Activated T-cell treated with anti-CD3 and anti-CD28 coated beads for 48 hours (primary cell): Measurements from ENCODE around the gene PGC.

Experiments
- DNase-seq: peaks from one replicate; pipeline ENCODE4 v3.0.0-alpha.2; 2020; ENCODE audit warnings: low read depth

Gene PGC

DNA sequence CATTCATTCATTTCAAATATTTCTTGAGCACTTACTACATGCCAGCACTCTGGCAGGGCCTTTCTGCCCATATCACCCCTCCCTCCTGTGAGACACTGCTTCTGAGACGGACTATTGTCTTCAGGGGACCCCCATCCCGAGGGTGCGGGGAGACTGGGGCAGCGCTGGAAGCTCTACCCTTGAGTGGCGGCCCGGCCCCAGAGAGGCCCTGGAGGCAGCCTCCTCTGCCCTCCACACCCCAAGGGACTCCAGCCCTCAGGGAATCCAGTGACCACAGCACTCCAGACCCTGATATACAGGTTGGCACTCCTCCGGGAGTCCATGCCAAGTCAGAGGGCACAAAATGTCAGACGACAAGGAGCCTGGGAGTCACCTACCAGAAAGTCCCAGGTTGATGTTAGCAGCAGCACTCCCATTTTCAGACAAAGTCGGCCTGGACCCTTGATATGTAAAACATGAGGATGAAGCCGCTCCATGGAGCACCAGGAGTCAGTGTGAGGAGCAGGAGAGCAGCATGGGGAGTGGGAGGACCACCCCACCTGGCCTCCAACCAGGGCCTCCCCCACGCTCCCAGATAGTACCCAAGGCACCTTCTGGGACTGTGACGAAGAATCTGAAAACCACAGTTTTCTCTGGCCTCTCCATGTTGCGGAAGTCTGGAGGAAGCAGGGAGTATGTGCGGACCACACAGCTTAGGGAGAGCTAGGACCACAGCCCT, 32.5 kb downstream of the PGC start:
- DNase-seq = no peak

DNA sequence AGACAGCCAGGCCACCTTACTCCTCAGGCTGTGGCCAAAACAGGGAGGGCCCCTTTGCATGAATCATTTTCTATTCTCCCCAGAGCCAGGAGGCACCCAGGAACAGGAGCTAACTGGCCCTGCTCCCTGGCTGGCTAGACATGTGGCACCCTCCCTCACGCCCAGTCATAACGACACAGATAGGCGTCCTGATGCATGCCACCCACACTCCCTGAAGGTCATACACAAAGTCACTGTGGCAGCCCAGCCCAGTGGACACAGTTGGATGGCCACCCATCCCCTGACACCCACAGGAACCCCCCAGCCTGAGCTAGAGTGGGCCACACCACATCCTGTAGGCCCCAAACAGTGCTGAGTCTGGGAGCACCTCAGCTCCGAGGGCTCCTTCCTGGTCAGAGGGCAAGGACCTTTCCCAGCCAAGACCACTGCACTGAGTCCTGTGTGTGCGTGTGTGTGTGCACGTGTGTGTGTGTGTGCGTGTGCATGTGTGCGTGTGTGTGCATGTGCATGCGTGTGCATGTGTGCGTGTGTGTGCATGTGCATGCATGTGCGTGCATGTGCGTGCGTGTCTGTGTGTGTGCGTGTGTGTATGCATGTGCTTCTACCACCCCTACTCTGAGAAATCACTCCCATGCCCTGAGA, 33.4 kb downstream of the PGC start:
- DNase-seq = peak; percentile 12

DNA sequence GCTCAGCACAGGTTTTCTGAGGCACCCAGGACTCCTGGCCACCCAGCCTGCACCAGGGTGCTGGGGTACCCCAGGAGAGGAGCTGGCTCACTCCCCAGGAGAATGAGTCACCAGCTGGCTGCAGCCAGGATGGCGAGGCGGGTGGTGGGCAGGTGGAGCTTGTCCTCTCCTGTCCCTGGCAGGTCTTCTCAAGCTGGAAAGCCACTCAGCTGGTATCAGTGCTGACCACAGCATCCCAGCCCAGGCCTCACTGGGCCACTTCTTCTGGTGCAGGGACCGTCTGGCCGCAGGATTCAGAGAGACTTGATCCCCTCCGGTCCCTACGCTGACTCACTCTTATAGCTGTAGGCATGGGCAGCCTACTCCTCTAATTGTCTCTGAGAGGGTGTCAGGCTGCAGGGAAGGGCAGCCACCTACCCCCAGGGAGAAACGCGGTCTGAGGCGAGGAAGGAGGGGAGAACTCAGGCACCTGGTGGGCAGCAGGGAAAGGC, 34.0 kb downstream of the PGC start:
- no peak for DNase-seq

DNA sequence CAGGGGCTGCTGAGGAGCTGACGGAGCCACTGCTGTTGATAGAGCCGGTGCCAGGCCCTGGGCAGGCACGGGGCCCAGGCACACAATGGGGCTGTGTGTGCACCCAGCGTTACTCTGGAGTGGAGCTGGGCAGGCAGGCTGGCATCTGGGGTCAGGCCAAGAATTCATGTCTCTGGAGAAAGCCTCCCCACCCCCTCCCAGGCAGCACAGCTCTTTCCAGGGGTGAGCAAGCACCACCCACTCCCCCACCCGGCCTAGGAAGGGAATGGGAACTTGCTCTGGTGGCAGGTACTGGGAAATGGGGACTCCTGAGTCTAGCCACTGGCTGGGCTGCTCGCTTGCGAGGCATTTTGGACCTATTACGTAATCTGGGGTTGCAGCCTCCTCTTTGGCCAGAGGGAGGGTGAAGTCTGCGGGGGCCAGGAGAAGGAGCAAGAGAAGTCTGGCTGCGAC, 34.5 kb downstream of the PGC start:
- no peak for DNase-seq

DNA sequence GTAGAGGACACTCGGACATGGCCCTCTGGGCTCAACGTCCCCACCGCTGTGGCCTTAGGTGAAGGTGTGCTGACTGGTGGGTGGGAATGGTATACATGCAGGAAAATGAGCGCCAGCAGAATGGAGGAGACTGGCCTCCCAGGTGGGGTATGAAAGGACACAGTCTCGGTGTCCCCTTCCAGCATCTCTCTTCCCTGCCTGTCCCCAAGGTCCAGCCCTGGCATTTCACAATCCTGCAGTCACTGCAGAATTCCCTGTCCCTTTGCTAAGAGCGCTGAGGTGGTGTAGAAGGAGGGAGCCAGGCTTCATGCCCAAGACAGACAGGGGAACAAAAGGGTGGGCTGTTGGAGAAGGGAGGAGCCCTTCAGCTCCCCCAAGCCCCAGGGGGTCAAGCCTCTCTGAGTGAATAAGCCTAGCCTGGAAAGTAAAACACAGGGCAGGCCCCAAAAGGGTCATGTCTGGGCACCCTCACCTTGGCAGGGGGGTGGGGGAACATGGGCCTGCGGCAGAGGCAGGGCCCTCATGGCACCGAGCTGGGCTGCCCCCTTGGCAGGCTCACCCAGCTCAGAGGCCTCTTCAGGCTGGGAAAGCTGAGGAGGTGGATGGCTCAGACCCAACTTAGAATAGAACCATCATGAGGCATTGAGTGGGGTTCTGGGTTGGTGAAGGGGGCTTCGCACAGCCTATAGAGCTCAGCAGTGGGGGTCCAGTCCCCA, 35.7 kb downstream of the PGC start:
- DNase-seq = no peak

DNA sequence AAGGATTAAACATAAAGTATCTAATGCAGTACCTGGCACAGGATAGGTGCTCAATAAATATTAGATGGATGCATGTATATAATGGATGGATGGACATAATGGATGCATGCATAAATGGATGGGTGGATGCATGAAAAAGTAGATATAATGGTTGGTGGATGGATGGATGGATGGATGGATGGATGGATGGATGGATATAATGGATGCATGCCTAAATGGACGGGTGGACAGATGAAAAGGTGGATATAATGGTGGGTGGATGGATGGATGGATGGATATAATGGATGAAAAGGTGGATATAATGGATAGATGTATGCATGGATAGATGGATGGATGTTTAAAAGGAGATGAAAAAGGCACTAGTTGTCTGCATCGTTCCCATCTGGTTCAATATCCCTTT, 37.8 kb downstream of the PGC start:
- no peak for DNase-seq

DNA sequence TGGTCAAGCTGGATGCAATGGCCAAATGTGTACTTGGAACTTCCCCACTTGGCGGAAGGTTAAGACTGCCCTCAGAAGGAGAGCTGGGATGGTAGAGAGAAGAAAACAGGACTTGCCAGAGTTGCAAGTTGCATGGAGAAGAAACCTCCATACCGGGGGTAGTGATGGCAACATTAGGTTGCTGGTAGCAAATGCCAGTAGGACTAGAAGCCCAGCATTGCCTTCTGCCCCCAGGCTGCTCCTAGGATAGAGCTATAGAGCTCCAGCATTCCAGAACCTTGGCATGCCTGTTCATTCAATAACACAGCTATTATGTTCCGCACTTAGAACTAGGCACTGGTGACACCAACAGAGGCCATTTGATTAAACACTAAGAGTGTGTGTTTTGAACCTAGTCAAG, 38.3 kb downstream of the PGC start:
- no peak for DNase-seq

DNA sequence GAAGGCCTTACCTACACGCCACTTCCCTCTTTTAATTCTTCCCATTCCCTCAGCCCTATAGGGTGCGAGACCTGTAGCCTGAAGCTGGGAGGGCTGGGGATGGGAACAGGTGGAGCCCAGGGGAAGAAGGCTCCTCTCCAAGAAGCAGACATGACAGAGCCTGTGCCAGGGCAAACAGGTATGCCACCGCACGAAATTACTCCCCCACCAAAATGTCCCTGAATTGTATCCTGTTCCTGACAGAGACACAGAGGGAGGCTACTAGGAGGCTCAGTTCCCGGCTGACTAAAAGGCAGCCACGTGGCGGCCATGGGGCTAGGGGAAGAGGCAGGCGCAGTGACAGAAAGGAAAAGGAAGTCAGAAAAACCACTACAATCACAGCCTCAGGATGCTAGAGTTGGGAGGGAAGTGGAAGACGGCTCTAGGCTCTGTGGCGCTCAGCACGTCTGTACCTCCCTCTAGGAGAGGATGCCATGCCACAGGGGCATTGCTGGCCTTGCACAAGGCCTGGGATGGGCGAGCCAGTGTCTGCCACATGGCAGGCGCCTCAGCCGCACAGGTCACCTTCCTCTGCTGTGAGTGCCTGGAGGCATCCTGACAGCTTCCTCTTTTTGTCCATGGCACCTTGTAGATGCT, 39.5 kb downstream of the PGC start:
- DNase-seq = peak; percentile 14

DNA sequence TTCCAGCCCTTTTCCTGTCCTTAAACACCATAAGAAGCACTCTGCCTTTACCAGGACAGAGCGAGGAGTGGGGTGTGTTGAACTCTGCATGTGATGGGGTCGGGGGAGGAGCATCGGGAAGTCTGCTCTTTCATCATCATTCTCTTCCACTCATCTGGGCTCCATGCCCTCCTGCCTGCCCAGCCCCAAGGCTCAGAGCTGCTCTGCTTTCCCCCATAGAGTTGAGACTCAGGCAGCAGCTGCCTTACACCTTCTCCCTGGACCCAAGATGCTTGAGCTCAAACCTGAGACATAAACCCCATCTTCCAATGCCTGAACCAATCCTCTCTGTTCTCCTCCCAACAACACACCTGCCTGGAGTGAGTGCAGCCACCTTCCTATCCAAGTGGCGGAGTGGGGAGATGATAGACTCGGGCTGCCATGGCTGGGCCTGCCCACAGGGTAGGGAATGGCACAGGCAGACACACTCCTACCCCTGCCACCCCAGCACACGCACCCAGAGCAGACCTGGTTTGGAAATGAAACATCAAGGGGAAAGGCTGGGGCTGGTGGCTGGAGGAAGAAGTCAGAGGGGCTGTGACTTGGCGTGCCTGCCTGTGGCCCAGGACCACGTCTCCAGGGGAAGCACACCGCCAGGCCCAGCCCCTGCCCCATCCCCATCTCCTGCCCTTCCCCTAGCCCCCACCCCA, 40.2 kb downstream of the PGC start:
- DNase-seq = no peak

DNA sequence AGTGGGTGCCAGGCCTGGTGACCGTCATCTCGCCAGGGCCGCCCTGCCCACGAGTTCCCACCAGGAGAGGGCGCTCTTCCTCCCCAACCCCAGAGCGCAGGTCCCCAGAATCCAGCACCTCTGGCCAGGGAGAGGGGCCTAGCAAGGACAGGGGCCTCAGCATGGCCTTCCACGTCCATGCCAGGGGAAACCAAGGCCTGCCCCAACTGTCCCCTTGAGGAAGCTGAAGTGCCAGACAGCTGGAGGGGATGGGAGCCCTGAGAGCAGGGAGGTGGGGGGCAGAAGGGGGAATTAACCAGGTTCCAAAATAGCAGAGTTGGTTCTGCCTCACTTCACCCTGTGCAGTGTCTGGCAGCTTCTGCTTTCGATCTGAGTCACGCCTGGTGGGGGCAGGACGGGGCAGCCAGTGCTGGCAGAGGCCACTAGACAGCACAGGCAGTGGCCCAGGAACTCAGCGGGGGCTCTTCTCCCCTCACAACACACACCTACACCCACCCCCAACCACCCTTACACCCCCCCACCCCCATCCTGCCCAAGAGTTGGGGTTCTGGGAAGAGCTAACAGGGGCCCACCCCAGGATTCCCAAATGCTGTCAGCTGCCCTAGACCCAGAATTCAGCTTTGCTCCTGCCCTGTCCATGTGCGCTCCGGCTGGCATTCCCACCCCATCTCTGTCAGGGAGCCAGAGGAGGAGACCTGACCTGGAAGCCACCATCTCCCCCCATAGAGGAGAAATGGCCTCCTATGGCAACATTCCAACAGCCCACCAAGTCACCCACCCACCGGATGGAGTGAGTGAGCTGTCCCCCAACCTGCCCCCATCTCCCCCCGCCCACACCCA, 41.0 kb downstream of the PGC start:
- peak; percentile 70 for DNase-seq

DNA sequence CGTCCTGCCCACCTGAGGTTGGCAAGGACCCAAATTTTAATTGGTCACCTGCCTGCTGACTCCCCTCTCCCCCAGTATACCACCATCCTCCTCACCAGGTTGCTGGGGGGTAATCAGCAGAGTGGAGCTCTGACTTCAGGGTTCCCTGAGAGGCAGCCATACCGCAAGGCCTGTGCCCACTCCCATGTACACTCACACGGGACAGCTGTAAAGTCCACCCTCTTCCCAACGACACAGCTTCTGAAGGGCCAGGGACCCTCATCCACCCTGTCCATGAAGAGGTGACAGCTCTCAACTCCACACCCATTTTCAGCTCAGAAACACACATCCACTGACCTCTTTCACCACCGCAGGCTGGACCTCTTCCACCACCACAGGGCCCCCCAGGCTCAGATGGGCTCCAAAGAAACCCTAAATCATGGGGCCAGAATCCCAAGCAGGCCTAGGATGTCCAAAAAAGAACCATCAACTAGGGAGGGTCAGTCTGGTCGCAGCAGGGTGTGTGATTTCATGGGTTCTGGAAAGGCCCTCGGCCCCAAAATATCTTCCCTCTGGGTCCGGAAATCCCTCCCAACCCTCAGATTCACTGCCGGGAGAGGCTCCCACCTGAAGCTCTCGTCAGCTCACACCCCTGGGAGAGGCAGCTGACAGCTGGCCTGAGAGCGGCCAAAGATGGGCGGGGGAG, 41.7 kb downstream of the PGC start:
- no peak for DNase-seq

DNA sequence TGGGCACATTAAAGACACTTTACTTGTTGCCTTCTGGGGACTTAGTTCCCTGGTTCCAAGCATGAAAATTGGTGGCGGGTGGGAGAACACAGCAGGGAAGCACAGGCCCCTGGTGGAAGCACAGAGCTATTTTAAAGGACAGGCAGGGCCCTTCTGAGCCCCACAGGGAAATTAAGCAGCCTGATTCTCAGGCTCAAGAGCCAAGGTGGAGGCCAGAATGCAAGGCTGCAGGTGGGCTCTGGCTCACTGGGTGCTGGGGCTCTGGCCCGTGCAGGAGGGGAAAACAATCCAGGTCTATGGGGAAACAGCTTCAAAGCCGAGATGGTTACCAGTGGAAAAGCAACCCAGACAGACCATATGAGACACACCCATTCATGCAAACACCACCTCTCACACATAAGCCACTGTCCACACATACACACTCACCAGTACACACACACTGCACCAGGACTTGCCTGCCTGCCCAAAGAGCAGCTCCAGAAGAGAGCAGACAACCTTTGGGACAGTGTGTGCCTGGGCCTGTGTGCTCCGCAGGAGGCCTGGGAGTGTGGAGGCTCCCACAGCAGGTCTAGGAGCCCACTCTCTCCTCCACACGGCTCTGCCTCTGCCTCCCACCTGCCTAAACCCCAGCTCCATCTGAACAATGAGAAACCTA, 42.4 kb downstream of the PGC start:
- no peak for DNase-seq

DNA sequence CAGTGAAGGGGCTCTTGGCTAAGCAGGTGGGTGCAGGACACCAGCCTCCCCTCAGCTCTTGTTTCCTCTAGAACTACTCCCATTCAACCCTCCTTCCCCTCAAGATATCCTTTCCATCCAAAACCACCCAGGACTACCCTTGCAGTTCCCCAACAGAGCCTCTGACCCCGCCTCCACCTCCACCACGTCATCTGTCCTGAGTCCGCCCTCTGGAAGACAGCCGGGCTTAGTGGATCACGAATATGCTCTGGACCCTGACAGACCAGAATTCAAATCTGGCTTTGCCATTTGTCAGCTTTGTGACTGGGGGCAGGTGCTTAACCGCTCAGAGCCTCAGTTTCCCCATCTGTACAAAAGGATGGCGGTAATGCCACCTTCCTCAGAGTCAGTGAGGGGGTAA, 43.2 kb downstream of the PGC start:
- no peak for DNase-seq

DNA sequence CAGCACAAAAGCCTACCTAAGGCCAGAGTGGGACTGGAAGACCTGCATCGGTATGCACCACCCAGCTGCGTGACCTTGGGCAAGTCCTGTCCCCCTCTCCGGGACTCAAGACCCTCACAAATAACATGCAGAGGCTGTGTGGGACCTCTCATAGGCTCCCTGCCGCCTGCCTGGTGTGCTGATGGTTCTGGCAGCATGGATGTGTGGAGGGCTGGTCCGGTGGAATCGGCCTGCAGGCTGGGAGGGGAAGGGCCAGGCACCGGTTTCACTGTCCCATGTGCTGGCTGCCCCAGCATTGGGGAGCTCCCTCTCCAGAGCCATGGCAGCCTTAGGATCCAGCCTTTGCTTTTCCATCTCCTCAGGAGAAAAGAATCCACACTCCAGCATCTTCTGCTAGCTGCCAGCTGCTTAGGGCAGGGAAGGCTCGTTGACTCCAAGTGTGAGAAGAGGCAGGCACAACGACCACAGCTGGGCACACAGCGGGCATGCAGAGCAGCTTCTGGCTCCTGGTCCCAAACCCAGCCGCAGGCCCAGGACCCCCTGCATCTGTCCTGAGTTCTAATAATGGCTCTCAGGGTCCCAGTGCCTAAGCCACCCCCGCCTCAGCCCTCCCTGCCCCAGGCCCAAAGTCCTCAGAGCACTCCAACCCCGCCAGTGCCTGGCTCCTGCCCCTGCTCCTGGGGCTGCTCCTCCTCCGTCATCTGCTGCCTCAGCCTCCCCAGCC, 44.3 kb downstream of the PGC start:
- DNase-seq = no peak

DNA sequence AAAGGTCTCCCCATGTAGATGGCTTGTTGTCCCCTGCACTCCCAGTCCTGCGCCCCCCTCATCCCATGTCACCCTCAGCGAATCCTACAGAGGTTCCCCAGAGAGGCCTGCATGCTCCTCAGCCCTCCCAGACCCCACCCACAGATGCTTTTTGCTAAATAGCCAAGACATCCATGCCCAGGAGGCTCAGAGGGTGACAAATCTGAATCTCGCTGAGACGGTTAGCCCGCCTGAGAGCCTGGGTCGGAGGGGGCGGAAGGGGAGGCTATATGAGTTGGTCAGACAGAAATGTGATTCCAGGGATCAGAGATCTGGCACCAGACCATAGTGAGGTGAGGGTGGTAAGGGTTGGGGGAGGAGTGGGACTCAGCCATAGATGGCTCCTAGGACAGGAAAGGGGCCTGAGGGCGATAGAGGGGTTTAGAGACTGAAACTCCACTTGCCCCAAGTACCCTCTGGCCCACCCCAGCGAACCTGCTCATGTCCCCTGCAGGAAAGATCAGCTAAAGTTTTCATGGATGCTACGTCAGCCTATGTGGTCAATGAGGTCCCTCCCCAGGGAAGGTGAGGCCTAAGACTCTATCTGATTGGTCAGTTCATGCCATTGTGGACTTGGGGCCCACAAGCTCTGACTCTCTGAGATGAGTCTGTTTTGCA, 45.0 kb downstream of the PGC start:
- no peak for DNase-seq

DNA sequence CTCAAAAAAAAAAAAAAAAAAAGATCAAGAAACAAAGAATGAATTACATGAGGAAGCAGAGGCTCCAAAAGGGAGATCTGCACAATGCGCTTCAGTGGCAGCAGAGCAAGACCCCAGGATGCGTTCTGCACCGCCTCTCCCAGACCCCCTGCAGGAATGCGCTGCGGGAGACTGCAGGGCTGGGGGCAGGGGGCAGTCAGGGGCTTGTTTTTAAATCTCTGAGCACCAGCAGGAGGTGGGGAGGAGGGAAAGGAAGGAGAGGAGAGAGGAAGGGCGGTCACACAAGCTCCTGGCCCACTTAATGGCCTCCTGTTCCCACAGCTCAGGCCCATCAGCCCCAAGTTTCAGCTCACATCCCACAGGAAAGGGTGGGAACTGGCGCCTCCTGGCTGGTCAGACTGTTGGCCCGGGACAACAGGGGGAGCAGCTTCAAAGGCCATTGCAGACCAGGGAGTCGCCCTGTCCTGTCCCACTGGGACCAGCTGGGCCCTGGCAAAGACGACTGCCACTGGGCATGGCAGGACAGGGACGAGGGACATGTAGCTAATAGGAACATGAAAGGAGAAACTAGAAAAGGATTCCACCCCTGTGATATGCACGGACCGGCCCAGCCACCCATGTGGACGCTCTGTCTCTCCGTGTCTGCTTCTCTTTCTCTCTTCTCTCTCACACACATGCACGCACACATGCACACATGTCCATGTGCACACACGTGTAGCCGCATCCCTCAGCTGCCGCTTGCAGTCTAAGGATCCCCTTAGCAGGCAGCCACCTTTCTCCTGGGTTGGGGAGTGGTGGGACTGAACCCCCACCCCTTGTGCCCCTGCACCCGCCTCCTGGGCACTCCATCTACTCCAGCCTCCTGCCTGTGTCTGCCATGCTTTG, 46.5 kb downstream of the PGC start:
- no peak for DNase-seq

DNA sequence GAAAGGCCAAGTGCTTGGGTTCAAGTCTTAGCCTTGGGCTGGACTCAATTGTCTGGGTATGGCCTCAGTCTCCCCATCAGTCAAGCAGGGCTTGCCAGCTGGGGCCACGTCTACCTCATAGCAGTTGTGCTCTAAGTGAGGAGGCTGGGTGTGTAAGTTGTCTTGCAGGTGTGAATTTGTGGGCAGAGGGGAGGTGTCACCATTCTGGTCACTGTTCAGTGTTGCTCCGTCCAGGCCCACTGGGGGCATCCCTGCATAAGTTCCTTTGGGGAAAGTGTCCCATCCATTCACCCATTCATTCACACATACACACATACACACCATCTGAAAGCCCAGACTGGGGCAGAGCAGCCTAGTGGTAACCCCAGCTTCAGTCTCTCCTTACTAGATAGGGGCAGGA, 48.1 kb downstream of the PGC start:
- no peak for DNase-seq
